ENCODE results near the gene DMRTB1.

DNA sequence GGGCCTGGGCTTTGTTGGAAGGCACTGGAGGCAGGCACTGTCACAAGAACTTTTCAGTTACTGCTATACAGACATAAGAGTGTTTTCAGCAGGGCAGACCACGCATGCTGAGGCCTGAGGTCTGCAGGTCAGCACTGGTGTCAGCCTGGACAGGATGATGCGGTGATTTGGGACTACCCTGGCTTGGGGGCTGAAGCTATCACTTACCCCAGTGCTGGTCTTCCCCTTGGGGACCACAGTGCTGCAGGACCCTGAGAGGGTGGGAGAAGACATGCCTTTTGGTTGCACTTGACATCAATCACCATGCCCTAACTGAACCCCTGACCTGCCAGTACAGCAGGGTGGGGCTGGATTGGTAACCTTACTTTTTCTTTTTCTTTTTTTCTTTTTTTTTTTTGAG lies 9.2 kb downstream of the DMRTB1 start:
- TF ChIP-seq, protein P1, sequence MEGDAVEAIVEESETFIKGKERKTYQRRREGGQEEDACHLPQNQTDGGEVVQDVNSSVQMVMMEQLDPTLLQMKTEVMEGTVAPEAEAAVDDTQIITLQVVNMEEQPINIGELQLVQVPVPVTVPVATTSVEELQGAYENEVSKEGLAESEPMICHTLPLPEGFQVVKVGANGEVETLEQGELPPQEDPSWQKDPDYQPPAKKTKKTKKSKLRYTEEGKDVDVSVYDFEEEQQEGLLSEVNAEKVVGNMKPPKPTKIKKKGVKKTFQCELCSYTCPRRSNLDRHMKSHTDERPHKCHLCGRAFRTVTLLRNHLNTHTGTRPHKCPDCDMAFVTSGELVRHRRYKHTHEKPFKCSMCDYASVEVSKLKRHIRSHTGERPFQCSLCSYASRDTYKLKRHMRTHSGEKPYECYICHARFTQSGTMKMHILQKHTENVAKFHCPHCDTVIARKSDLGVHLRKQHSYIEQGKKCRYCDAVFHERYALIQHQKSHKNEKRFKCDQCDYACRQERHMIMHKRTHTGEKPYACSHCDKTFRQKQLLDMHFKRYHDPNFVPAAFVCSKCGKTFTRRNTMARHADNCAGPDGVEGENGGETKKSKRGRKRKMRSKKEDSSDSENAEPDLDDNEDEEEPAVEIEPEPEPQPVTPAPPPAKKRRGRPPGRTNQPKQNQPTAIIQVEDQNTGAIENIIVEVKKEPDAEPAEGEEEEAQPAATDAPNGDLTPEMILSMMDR (IDR thresholded peaks at IDR 0.05) = no peak
- TF ChIP-seq EZH2 (IDR thresholded peaks at IDR 0.05; ENCODE audit: borderline replicate concordance, insufficient read depth, low read depth, low read length, poor library complexity, severe bottlenecking) = no peak
